ENCODE data around the gene LYSMD2. TPM values are rescaled to one million over a fixed set of nuclear protein-coding genes. Genes with fewer than 3 reads are reported as not detected.

Gene LYSMD2
- total and polyA plus RNA-seq, 9 of the 15 experiments (the other 6 are each of a cell fraction or from before 2014, with no cell fraction given), result 4.3 to 30.3 (median 9.8) TPM

GRCh38 chr15:51736751-51737521 is 519 bp downstream of the LYSMD2 start (continued):
- TF ChIP-seq SIN3A (IDR thresholded peaks at IDR 0.05; ENCODE audit: borderline replicate concordance in 2 of 2, control insufficient read depth in 1 of 2, low read depth in 2 of 2, low read length in 2 of 2), result 0 out of 4 replicates have a peak, but pooled peaks of 1 of the 2 experiments have one; percentile 24
- no peak for TF ChIP-seq HOMEZ (CRISPR knock-in tag; IDR thresholded peaks at IDR 0.05)
- TF ChIP-seq ZNF766 (CRISPR knock-in tag; conservative IDR thresholded peaks at IDR 0.05), result 0 out of 2 replicates have a peak, but pooled peaks have one; percentile 29
- TF ChIP-seq IRF9 (tag; IDR thresholded peaks at IDR 0.05), result no peak
- TF ChIP-seq L3MBTL2 (IDR thresholded peaks at IDR 0.05), result peak; percentile 95
- peak; percentile 69 for TF ChIP-seq BHLHE40 (IDR thresholded peaks at IDR 0.05; ENCODE audit: low read length)
- peak; percentile 51; the same call in 1 of the 2 replicates for TF ChIP-seq ZBTB7A (IDR thresholded peaks at IDR 0.05; ENCODE audit: borderline replicate concordance, control insufficient read depth, low read depth, low read length)
- peak; percentile 56 for TF ChIP-seq HNRNPK (IDR thresholded peaks at IDR 0.05; ENCODE audit: low read depth, low read length, poor library complexity, severe bottlenecking)
- TF ChIP-seq HDAC2 (IDR thresholded peaks at IDR 0.05), result peak; percentile 26; the same call in 1 of the 2 replicates
- no peak for TF ChIP-seq NR3C1 (CRISPR knock-in tag; IDR thresholded peaks at IDR 0.05)
- TF ChIP-seq ZC3H11A (IDR thresholded peaks at IDR 0.05; ENCODE audit: low read depth, low read length), result no peak
- TF ChIP-seq, protein P1, sequence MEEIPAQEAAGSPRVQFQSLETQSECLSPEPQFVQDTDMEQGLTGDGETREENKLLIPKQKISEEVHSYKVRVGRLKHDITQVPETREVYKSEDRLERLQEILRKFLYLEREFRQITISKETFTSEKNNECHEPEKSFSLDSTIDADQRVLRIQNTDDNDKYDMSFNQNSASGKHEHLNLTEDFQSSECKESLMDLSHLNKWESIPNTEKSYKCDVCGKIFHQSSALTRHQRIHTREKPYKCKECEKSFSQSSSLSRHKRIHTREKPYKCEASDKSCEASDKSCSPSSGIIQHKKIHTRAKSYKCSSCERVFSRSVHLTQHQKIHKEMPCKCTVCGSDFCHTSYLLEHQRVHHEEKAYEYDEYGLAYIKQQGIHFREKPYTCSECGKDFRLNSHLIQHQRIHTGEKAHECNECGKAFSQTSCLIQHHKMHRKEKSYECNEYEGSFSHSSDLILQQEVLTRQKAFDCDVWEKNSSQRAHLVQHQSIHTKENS (CRISPR knock-in tag; IDR thresholded peaks at IDR 0.05), result no peak
- TF ChIP-seq, protein P2, sequence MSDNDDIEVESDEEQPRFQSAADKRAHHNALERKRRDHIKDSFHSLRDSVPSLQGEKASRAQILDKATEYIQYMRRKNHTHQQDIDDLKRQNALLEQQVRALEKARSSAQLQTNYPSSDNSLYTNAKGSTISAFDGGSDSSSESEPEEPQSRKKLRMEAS (CRISPR knock-in tag; IDR thresholded peaks at IDR 0.05), result peak; percentile 70
- TF ChIP-seq TBP (optimal IDR thresholded peaks at IDR 0.05; ENCODE audit: low read depth, low read length), result peak; percentile 13
- 0 out of 2 replicates have a peak, but pooled peaks have one; percentile 31 for TF ChIP-seq MYC (IDR thresholded peaks at IDR 0.05; ENCODE audit: low read depth, low read length)
- no peak for TF ChIP-seq MYC (CRISPR knock-in tag; IDR thresholded peaks at IDR 0.05; ENCODE audit: borderline replicate concordance, low read depth)
- peak; percentile 20 for TF ChIP-seq KDM5B (IDR thresholded peaks at IDR 0.05; ENCODE audit: insufficient replicate concordance, low read depth, low read length)
- no peak for TF ChIP-seq ZSCAN29 (IDR thresholded peaks at IDR 0.05)
- TF ChIP-seq HNRNPL (IDR thresholded peaks at IDR 0.05; ENCODE audit: low read depth, low read length), result peak; percentile 54; the same call in 1 of the 2 replicates
- no peak for TF ChIP-seq CREB1 (IDR thresholded peaks at IDR 0.05)
- peak; percentile 29; the same call in 1 of the 2 replicates for TF ChIP-seq CREB1 (CRISPR knock-in tag; IDR thresholded peaks at IDR 0.05)
- TF ChIP-seq ZFX (CRISPR knock-in tag; IDR thresholded peaks at IDR 0.05), result peak; percentile 56; the same call in 1 of the 2 replicates
- peak; percentile 83 for TF ChIP-seq RBBP5 (IDR thresholded peaks at IDR 0.05; ENCODE audit: borderline replicate concordance, insufficient read depth, low read length, poor library complexity, severe bottlenecking)

Measured in K562 (cell line).